ENCODE measurements around the gene VDR.
A peak's percentile ranks its signal among the peaks of the same experiment; 100 is the strongest.
"Not testable (repeated sequence)": the region's sequence is repeated elsewhere in the genome, so short reads cannot be mapped to it uniquely, and the experiment has no call there.

The VDR gene

DNA sequence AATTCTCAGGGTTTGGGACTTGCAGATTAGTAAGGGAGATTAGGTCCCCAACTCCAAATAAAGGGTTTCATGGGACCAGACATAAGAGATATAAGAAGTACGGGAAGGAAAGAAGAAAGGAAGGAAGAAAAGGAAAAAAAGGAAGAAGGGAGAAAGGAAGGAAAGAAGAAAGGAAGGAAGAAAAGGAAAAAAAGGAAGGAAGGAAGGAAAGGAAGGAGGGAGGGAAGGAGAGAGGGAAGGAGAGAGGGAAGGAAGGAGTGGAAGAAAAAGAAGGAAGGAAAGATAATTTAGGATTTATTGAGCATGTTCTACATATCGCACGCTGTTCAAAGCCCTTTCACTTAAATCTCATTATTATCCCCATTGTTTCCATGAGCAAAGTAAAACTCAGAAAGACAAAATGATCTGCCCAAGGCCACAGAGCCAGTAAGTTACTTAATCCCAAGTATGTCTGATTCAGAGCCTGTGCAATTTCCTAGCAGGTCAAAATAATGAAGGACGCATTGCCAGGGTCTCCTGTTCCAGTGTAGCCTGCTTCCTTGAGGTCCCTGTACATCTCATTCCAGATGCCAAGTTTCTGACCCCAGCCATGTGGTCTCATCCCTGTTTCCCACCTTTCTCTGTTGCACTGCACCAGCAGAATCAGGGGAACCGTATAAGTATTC lies 81.2 kb downstream of the VDR start:
- no peak for DNase-seq

DNA sequence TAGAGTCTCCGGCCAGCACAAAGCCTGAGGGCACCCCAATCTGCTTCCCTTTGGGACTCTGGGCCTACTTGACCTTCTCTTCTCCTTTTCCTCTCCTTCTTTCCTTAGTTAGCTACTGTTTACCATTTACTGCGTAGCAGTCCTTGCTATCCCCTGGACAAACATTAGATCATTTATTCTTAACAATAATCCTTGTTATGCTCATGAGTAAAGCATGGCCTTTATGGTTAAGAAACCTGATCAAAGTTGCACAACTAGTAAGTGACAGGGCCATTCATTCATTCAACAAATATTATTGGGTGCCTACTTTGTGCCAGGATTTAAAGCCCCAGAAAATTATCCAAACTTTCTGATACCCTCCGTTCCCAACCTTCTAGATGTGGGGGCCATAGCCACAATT lies 81.9 kb downstream of the VDR start:
- no peak for DNase-seq

DNA sequence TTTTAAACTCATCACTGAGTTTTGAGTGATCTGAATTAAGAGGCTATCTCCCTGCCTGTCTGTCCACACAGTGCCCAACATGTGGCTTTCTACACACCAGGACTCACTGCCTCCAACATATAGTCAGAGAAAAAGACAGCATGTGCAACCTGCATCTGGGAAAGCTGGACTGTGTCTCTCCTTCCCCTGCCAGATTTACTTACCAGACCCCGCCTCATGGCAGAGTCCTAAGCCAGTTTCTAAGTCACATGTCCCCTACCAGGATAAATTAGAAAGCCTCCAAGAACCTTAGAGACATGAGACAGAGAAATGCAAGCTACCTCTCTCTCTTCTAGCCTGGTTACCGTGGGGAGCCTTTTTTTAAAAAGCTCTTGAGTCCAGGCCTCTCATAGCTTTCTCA lies 82.4 kb downstream of the VDR start:
- no peak for DNase-seq

DNA sequence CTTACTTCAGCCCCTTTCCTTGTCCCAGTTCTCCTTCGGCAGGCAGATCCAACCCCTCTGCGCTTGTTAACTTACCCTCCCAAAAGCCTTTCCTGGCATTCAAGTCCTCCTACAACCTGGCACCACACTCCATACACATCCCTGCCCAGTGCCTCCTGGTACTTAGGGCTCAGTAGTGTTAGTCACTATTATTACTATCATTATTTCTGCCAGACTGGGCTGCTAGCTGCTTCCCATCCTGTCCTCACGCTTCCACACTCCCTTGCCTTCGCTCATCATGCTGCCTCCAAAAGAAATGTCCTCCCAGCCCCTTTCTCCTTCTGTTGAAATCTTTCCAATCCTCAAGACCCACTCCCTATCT lies 83.5 kb downstream of the VDR start:
- DNase-seq: no peak

DNA sequence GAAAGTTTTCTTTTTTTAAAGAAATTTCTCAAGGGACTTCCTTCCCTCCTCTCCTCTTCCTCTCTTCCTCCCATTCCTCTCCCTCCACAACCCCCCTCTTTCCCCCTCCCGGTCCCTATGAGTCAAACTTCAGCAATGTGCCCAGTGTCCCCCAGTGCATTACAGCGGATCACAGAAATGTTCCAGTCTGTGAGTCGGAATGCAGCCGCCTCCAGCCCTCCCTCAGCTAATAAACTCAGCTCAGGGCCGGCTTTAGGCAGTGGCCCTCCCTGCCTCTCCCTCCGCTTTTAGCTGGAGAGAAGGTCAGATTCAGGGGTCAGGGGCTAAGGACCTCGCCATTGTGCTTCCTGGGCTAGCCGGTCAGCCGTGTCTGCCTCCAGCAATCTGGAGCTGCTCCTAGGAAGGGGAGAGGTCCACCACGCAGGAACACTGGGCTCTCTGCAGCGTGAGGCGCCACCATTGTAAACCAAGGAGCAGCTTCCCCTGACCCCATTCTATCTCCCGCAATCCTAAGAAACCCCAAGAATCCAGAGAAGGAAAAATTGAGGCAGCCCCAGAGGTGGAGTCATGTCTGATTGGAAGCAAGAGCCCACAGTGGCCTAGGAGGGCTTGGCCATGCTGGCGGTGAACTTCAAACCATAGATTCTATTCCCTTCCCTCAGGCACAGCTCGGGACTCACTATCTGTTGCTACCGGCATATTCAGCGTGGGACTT lies 84.0 kb downstream of the VDR start:
- DNase-seq: no peak

DNA sequence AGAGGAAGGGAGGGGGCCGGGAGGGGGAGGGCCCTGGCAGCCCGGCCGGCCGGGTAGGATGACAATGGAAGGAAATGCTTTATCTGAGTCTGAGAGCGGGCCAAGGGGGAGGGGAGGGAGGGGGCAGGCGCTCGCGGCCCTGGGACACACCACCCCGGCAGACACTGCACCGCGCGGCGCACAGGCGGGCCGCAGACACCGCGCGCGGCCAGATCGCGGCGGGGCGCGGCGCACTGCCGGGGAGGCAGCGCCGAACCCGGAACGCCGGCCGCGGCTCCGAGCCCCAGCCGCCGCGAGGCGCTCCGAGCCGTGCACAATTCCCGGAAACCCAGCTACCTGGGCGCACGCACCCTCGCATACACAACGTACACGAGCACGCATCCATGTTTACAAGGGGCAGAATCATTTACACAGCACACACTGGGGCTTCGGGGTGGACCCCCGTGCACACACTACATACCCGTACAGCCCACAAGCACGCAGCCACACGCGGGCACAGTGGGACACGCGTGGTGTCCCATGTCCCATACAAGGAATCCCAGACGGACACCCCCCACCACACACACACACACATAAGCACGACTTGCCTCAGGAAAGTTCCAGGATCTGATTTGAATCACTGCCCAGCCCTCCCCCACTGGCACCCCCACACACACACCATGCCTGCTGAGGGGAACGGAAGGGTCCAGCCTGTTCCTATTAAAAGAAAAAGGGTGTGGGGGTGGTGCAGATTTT lies 84.7 kb downstream of the VDR start, which contains the start of gene HDAC7:
TSS of gene HDAC7 (minus strand) at position 8 of the 735 bp plus-strand sequence. CDS start 118 bp downstream, outside the sequence.
- peak; percentile 77 for DNase-seq

DNA sequence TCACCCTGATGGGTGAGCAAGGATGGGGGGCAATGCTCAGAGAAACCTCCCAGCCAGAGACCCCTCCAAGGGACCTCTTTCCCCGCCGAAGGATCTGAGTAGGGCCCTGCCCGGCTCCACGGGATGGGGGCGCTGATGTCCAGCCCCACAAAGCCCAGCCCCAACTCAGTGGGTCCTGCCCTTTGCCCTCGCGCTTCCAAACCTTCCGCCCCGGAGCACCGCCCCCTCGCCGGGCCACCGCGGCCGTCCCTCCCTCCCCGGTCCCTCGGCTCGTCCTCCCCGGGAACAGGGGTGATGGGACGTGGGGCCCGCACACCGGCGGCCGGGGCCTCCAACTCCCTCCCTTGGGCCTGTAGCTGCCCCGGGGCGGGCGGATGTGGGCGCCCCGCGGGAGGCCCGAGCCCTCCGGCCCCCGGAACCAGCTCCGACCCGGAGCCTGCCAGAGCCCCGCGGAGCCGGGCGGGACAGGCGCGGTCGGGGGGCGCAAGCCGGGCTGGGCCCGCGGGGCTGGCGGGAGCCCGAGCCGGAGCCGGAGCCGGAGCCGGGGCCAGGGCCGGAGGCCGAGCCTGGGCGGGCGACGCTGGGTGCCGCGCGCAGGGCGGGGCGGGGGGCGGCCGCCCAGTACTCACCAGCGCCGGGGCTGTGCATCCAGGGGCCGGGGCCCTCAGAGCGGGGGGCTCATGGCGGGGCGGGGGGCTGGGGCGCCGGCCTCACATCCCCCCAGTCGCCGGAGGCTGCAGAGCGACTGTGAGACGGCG lies 85.5 kb downstream of the VDR start:
- DNase-seq: peak; percentile 37

DNA sequence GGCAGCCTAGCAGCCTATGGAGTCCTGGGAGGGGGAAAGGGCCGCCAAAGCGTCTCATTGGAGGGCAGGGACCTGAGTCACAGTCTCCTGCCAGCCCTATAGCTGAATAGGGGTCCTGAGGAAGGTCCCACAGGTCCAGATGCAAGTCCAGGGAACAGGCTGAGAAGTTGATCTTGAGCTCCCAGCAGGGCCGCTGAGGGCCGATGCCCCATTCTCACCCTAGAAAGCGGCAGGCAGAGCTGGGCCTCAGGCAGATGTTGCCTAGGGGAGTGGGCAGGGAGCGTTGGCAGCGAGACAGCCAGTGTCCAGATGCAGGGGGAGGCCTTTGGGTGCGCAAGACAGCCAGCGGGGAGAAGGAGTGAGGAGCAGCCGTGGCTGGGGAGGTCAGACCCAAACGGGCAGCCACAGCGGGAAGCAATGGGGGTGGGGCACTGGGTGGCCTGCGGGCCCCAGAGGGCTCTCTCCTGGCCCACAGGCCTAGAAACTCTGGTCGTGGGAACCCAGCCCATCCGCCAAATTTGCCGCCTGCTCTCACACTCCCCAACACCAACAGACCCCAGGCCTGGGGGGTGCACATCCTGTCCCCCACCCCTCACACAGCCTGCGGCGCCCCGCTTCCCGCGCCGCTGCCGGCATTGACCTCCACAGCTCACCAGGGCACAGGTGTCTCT lies 86.2 kb downstream of the VDR start:
- peak; percentile 29 for DNase-seq

DNA sequence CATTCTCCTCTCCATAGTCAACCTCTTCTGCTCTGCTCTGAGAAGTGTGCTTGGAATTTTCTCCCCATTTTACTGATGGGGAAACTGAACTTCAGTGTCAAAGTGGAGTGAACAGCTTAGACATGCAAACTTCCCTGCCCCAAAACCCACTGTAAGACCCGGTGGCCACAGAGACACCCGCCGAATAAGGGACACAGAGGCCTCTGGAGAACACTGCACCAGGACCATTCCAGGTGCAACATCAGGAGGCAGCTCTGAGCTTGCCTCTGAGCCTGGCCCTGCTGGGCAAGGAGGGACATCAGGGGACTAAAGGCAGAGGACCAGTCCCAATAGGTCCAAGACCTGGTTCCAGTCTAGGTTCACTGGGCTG lies 86.8 kb downstream of the VDR start:
- DNase-seq: no peak

DNA sequence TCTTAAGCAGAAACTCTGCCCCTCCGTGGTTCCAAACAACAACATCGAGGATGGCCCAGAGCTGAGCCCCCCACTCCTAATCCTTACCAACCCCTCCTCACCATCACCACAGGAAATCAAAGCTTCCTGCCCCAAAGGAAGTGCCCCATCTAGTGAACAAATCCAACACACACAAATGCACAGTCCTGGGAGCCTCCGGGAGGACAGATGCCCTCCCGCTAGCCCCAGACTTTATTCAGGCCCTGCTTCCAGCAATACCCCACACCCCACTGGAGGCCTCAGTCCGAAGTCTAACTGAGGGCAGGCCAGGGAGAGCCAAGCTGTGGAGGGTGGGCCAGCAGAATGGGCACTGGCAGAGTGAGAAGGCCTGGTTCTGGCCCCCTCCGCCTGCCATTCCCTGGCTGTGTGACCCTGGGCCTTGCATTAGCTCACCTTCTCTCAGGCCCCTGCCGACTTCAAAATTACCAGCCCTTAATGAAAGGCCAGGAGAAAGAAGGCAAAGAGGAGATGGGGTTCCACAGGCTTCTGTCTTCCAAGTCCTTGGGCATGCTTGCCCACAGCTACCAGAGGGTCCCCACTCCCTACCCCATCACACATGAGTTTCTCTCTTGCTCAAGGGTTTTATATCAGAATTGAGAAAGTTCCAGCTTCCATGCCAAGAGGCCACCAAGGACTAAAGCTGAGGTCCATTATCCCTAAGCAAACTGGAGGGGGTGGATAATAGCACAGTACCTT lies 87.4 kb downstream of the VDR start:
- no peak for DNase-seq

DNA sequence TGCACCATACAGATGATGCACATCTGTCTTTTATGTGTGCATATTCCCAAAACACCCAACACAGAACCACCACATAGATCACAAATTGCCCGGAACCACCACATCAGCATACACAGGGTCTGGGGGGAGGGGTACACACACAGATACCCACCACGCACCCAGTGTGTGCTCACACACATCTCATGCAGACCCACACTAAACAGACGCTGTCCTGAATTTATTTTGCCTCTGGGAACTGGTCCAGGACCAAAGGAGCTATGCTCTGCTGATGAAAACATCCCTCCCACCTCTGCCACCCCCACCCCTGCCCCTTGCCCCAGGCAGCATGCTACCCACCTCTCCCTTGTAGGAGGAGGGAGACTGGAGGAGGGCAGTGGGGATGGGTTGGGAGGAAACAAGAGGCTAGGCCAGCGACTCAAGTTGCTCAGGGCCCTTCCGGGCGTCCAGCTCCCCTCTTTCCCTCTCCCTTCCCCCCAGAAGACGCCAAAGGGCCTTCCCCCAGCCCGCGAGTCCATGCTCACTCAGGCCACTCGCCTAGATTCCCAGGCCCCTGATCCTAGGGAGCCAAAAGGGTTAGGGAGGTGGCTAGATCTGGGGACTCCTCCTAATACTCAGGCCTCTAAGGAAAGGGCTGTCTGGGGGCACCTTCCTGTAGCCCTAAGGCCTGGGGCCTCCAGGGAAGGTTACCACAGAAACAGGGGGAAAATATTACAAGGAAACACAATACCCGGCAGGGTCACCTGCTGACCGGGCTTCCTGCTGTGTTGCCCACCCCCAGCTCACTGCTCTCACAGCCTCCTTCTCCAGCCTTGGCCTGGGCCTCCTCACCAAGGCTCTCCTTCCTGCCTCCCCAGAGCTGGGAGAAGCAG lies 88.2 kb downstream of the VDR start:
- DNase-seq: no peak

DNA sequence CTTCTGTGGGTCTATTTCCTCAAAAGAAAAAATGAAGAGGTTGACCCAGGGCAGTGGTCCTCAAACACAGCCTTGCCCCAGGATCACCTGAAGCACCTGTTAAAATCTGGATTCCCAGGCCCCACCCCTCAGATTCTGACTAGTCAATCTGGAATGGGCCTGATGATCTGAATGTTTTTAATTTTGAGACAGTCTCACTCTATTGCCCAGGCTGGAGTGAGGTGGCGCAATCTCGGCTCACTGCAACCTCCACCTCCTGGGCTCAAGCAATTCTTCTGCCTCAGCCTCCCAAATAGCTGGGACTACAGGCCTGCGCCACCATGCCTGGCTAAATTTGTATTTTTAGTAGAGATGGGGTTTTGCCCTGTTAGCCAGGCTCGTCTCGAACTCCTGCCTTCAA lies 89.3 kb downstream of the VDR start:
- not testable (repeated sequence) for DNase-seq

DNA sequence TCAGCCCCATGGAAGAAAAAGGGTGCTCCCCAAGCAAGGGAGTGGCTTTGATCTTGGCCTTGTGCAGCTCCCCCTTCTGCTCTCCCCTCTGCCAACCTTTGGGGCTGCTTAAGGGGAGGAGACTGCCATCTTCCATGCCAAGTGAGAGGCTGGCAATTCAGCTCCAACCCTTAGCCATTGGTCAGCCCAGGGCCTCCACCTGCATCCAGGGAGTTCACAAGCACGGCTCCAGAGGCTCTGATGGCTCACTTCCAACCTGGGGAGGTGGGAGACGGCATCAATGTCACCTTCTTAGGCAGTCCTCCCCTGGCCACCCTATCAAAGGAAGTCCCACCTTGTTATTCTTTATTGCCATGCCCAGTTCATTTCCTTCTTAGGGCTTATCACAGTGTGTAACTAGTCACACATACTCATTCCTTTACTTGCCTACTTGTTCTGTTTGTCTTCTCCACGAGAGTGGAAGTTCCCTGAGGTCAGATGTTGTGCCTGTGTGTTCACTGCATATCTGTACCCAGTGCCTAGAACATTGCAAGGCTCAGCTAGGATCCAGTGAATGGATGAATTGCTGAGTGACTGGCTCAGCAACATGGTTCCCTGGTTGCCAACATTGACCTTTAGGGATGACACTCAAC lies 90.1 kb downstream of the VDR start:
- no peak for DNase-seq

DNA sequence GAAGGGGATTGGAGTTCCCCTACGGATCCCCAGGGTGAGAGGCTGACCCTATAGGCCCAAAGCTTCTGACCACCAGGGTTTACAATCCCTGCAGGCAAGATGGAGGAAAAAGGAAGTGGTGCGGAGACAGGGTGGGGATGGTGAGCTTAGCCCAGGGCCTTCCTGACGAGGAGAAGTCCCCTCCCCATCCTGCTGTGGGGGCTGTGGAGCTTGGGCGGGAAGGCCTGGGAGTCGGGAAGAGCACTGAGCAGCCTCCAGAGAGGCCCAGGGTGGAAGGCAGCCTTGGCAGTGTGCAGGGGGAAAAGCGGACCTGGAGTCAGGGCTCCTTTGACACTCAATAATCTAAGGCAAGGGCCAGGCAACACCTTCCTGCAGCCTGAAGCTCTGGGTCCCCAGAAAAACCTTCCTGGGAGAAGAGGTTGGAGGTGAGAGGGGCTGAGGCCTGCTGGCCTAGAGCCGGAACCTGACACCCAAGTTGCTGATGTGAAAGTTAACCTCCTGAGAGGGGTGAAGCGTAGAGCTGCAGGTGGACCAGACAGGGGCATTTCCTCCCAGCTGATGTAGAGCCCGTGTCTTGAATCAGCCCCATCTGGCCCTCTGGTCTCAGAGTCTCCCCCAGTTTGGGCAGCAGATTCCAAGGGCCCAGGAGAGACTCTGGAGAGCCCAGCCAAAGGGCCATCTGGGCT lies 91.1 kb downstream of the VDR start:
- no peak for DNase-seq

DNA sequence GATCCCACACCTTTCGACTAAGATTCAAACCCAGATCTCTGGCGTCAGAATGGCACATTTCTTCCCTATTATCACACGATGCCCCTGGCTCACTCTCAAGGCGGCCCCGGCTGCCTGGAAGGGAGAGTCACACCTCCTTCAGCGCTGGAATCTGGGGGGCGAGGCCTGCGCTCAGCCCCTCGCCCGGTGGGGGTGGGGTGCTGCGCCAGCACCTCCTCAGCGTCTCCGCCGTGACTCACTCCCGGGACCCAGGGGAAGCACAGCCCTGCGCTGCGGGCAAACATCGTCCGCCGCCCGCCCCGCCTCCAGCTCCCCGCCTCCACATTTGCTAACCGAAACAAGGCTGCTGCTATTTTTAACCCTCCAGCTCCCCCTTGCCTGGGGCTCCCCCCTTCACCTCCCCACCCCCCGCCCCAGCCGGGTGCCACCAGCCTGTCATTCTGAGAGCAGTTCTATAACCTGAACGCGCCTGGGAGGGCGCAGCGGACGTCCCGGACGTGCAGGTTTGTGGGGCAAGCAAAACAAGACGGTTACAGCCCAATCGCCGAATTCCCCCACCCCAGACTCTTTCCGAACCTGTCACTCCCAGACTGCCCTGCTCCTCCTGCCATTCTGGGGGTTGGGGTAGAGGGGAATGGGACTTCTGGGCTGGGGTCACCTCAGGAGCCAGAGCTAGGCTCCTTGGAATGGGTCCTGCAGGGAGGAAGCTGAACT lies 91.8 kb downstream of the VDR start:
- peak; percentile 98 for DNase-seq

DNA sequence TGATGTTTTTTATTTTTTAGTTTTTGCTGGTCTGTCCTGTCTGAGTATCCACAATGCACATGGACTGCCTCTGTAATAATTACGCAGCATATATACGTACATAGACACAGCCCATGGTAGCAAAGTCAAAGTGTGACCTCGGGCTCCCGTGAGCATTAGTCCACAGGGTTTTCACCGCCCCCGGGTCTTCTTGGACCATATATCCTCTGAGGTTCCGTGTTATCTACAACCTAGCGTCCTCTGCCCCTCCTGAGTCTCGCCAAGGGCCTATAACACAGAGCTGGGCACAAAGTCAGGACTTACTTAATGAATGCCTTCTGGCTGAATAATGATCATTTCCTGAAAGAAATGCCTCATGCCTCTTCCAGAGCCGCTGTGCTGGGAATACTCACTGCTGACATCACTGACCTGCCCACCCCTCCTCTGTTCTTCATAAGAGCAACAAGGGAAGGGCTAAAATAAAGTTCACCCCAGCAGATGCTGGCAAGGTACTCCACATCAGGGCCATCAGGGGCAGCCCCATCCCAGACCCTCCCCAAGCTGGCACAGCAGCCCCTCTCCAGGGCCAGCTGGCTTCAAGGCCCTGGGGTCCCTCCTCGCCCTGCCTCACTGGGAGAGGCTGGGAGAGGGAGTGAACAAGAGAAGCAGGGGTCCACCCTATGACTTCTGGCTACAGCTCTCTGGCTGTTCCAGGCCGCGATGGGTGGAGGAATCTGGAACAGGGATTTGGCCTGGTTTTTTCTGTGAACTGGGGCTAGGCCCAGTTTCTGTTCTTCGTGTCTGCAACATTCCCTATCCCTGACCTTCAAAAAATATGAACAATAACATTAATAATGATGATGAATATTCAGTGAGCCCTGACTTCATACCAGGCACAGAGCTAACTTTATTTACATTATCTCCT lies 93.0 kb downstream of the VDR start:
- no peak for DNase-seq

DNA sequence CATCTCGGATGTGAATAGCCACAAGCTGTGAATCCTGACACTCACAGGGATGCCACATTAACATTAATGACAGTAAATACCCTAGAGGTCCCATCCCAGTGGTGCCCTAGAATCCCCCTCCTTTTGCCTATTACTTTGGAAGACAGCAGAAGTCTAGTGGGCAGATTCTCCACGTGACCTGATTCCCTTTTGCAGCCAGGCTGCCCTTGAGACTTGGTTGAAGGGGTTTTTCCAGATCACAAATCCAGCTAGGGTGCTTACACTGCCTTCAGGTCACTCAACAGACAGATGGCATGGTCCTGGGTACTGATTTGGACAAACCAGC lies 93.8 kb downstream of the VDR start:
- DNase-seq: no peak

DNA sequence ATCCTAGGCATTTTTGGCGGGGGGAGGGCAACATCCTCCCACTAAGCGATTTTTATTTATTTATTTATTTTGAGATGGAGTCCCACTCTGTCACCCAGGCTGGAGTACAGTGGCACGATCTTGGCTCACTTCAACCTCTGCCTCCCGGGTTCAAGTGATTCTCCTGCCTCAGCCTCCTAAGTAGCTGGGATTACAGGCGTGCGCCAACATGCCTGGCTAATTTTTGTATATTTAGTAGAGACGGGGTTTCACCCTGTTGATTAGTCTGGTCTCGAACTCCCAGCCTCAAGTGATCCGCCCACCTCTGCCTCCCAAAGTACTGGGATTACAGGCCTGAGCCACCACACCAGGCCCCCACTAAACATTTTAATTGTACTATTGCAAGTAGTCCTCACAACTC lies 95.3 kb downstream of the VDR start:
- DNase-seq: not testable (repeated sequence)
